ENCODE results near the gene RPS4Y1. TPM values are rescaled to one million over a fixed set of nuclear protein-coding genes. Genes with fewer than 3 reads are reported as not detected.

The RPS4Y1 gene
- total RNA-seq, 1 experiment from 2014 or later, result 176 TPM

DNA sequence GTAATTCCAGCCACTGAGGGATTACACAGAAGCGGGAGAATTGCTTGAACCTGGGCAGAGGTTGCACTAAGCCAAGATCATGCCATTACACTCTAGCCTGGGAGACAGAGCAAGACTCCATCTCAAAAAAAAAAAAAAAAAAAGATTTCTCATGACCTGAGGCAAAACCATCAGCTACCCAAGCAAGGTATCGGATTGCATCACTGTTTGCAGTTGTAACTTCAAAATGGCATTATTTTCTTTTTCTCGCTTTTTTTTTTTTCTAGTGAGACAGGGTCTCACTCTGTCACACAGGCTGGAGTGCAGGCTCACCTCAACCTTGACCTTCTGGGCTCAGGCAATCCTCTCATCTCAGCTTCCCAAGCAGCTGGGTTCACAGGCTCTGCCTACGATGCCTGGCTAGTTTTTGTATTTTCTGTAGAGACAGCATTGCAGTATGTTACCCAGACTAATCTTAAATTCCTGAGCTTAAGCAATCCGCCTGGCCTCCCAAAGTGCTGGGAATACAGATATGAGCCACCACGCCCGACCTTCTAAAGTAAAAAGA is 44.4 kb upstream of the RPS4Y1 start:
- H3K4me1 ChIP-seq (ENCODE audit: control insufficient read depth in 1 of 2, insufficient read depth in 2 of 2, low read length in 2 of 2), result no peaks in the 10 kb centered on the region
- no peak overlapping the region for H3K27ac ChIP-seq (ENCODE audit: low read depth, low read length)
- H3K4me3 ChIP-seq (replicated peaks in 1 of 2; ENCODE audit: low read depth in 1 of 2, low read length in 2 of 2), result no peak overlapping the region
- no peak overlapping the region for H2AFZ ChIP-seq (ENCODE audit: low read depth, low read length, poor library complexity, severe bottlenecking)
- no peaks in the 10 kb centered on the region for H3K9me3 ChIP-seq (ENCODE audit: control insufficient read depth in 1 of 2, insufficient read depth in 1 of 2, low read depth in 1 of 2, low read length in 2 of 2)
- BruUV-seq (replicated peaks), result no TSS peak
- H3K9me2 ChIP-seq (ENCODE audit: insufficient read depth), result no peaks in the 10 kb centered on the region
- no peak overlapping the region for H3K4me2 ChIP-seq (ENCODE audit: low read length)
- TF ChIP-seq ZBTB33 (IDR thresholded peaks at IDR 0.05; ENCODE audit: extremely low read depth, insufficient replicate concordance, low read length), result no peak
- TF ChIP-seq SP1 (IDR thresholded peaks at IDR 0.05; ENCODE audit: low read depth), result no peak
- no peak for TF ChIP-seq POLR2AphosphoS5 (IDR thresholded peaks at IDR 0.05; ENCODE audit: low read depth, low read length)
- no peak for TF ChIP-seq JUND (IDR thresholded peaks at IDR 0.05)
- no peak for TF ChIP-seq ELF1 (IDR thresholded peaks at IDR 0.05; ENCODE audit: borderline replicate concordance, low read depth)
- TF ChIP-seq REST (IDR thresholded peaks at IDR 0.05; ENCODE audit: low read depth), result no peak
- TF ChIP-seq CBX3 (IDR thresholded peaks at IDR 0.05; ENCODE audit: low read depth), result no peak
- TF ChIP-seq CEBPB (IDR thresholded peaks at IDR 0.05; ENCODE audit: low read depth), result no peak
- TF ChIP-seq MAX (IDR thresholded peaks at IDR 0.05), result no peak
- no peak for TF ChIP-seq SRF (IDR thresholded peaks at IDR 0.05; ENCODE audit: low read depth)
- TF ChIP-seq EGR1 (IDR thresholded peaks at IDR 0.05; ENCODE audit: low read depth), result no peak
- no peak for TF ChIP-seq SIN3A (IDR thresholded peaks at IDR 0.05; ENCODE audit: low read depth)
- TF ChIP-seq, protein P1, sequence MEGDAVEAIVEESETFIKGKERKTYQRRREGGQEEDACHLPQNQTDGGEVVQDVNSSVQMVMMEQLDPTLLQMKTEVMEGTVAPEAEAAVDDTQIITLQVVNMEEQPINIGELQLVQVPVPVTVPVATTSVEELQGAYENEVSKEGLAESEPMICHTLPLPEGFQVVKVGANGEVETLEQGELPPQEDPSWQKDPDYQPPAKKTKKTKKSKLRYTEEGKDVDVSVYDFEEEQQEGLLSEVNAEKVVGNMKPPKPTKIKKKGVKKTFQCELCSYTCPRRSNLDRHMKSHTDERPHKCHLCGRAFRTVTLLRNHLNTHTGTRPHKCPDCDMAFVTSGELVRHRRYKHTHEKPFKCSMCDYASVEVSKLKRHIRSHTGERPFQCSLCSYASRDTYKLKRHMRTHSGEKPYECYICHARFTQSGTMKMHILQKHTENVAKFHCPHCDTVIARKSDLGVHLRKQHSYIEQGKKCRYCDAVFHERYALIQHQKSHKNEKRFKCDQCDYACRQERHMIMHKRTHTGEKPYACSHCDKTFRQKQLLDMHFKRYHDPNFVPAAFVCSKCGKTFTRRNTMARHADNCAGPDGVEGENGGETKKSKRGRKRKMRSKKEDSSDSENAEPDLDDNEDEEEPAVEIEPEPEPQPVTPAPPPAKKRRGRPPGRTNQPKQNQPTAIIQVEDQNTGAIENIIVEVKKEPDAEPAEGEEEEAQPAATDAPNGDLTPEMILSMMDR (IDR thresholded peaks at IDR 0.05 in 2 of 3, conservative IDR thresholded peaks at IDR 0.05 in 1 of 3; ENCODE audit: borderline replicate concordance in 1 of 3, insufficient read depth in 1 of 3, low read depth in 2 of 3, low read length in 2 of 3), result no peak
- TF ChIP-seq ZFX (IDR thresholded peaks at IDR 0.05), result no peak
- TF ChIP-seq YY1 (IDR thresholded peaks at IDR 0.05; ENCODE audit: extremely low read depth, insufficient replicate concordance, low read depth, low read length), result no peak
- ChIA-PET POLR2A (no interaction called here), RAD21 (ENCODE audit: low non-redundant PET in 1 of 2, low total read pairs in 2 of 2, uncharacterized antibody in 2 of 2, unreplicated experiment in 2 of 2) (no interaction called here), CTCF (no interaction called here)
- no peaks in the 10 kb centered on the region for H3K36me3 ChIP-seq (ENCODE audit: control insufficient read depth in 1 of 2, insufficient read depth in 2 of 2, low read length in 2 of 2)
- intact Hi-C loops (cut with micrococcal nuclease), result no loop called here
- ATAC-seq (no peak), DNase-seq (ENCODE audit: low read depth, low spot score) (no peak)
- no peaks in the 10 kb centered on the region for H4K20me1 ChIP-seq (ENCODE audit: insufficient read depth)
- no peaks in the 10 kb centered on the region for H3K27me3 ChIP-seq (ENCODE audit: insufficient read depth, low read length)
- no peaks in the 10 kb centered on the region for H3K79me2 ChIP-seq (ENCODE audit: insufficient read depth, low read length)
- H3K9ac ChIP-seq (ENCODE audit: low read length), result no peak overlapping the region
